GM20000 (cell line): ENCODE results near the gene CCDC88C.

ENCODE experiments used
- DNase-seq: peaks from one replicate; pipeline ENCODE4 v3.0.0; 2012; ENCODE audit warnings: low spot score
- TF ChIP-seq, protein P1 (sequence below): IDR thresholded peaks from 2 replicates; pipeline ENCODE4 v1.5.1; 2012; ENCODE audit warnings: mild to moderate bottlenecking, control low read depth; ENCODE audit errors: extremely low read depth, missing control alignments

The CCDC88C gene

DNA sequence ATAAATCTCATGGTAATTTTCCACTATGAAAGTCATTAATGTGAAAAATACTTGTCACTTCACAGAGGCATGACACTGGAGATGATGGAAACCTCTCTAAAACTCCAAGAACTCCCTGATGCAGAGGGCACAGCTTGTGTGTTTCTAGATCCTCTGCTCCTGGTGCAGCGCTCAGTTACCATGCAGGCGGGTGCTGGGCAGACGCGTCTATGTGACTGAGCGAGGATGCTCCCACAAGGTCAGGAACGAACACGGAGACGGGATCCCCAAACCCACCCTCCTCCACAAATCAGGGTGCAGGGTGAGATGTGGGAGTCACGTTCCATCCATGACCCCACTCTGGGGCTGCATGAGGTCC lies 81.5 kb downstream of the CCDC88C start:
- no peak for DNase-seq
- TF ChIP-seq, protein P1, sequence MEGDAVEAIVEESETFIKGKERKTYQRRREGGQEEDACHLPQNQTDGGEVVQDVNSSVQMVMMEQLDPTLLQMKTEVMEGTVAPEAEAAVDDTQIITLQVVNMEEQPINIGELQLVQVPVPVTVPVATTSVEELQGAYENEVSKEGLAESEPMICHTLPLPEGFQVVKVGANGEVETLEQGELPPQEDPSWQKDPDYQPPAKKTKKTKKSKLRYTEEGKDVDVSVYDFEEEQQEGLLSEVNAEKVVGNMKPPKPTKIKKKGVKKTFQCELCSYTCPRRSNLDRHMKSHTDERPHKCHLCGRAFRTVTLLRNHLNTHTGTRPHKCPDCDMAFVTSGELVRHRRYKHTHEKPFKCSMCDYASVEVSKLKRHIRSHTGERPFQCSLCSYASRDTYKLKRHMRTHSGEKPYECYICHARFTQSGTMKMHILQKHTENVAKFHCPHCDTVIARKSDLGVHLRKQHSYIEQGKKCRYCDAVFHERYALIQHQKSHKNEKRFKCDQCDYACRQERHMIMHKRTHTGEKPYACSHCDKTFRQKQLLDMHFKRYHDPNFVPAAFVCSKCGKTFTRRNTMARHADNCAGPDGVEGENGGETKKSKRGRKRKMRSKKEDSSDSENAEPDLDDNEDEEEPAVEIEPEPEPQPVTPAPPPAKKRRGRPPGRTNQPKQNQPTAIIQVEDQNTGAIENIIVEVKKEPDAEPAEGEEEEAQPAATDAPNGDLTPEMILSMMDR = no peak

DNA sequence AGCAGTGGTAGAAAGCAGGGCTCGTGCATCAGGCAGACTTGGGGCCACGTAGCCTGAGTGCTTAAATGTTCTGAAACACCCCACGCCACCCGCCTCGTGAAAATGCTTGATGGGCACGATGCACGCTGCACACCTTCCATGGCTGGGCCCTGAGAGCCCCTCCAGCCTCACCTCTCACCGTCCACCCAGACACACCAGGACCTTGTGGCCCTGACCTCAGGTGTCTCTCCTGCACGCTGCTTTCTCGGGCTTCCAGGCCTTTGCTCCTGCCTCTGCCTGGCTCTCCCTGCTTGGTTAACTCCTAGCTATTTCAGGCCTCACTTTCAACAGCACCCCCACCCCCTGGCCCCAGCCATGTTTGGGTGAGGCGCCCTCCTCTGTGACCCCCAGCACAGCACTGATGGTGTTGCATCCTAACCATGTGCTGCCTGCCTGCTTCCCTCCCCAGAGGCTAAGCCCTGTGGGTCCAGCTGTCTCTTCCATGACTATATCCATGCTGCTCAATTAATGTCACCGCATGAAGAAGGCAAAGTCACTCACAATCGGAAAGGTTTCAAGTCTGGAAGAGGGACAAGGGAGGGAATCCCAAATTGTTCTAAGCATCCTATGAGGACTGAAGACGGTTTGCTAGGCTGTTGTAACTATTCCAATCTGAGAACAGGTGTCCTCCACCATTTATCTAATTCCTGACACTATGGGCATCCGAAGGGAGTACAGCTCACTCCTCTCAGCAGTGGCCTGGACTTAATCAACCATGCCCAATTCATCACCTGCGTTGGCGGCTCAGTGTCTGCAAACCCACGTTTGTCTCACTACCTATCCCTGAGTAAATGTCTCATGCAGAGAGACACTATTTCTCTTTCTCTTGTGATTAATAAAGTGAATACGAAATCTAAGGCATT lies 82.2 kb downstream of the CCDC88C start:
- no peak for DNase-seq
- TF ChIP-seq, protein P1 = no peak

DNA sequence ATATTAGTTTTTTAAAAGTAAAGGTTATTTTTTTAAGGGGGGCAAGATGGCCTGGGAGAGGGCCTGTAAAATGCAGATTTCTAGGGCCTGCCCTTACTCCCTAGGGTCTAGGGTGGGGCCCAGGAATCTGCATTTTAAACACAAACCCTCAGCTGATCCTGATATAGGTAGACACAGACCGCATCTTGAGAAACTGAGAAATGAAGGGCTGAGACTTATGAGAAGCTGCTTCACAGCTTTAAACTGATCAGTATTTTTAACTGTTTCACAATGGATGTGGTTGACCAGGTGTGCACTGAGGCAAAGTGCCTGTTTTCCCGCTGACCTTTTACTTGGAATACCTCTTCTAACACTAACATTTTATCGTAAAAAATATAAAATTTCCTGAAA lies 84.0 kb downstream of the CCDC88C start:
- peak; percentile 65 for DNase-seq
- TF ChIP-seq, protein P1 = no peak

DNA sequence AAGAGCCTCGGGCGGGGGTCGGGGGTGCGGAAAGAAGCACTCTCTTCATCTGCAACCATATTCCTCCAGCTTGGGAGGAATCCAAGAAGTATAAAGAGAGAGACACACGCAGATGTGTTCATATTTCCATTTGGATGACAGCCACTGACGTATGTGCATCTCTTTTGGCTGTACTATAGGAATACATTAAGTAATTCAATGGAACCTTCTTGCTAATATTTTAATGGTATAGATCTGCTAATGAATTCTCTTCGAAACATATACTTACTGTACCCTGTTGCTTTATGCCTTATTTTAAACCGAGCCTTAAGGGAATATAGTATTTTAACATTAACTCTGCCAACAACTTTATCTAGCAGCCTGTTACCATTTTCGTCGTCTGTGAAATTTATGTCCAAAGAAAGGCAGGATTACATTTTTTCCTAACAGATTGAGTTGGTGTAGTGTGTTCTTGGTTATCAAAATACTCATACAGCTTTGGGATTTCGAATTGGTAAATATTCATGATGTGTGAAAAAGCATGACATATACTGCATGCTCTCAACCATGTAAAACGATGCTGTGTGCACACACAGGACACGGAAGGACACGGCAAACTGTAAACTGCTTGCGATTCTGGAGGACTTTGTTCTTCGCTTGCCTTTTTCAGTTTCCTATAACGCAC lies 84.5 kb downstream of the CCDC88C start:
- DNase-seq = no peak
- TF ChIP-seq, protein P1 = no peak

DNA sequence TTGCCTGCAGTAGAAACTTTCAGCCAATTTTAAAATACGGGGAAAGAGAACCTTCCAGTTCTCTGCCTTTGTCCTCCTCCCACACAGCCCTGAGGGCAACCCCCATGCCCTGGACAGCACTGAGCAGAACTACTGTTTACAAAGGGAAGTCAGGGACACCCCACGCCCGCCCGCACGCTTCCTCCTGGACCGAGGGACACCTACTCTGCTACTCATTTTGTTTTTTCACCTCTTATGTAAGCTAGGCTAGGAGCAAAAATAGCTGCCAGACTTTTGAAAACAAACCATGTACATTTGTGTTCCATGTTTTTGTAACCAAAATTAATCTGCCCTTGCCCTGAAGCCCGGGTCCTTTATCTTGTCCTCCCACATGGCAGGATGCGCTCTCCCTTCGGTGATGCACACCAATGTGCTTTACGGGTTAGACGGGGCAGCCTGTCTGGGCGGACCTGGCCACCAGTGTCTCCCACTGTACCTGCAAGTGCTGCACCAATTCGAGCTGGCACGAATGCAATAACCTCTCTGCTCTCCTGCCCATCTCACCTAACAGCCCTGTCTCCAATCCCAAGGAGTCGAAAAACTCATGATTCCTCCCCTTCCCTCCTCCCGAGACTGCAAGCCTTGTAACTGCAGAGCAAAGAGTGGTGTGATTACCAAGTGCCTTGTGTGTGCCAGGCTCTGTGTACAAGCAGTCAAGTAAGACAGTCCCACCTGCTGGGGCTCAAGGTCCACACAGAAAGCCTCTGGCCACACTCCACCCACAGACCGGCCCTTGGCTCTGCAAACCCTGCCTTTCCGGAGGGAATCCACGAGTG lies 85.2 kb downstream of the CCDC88C start:
- TF ChIP-seq, protein P1 = no peak
- no peak for DNase-seq

DNA sequence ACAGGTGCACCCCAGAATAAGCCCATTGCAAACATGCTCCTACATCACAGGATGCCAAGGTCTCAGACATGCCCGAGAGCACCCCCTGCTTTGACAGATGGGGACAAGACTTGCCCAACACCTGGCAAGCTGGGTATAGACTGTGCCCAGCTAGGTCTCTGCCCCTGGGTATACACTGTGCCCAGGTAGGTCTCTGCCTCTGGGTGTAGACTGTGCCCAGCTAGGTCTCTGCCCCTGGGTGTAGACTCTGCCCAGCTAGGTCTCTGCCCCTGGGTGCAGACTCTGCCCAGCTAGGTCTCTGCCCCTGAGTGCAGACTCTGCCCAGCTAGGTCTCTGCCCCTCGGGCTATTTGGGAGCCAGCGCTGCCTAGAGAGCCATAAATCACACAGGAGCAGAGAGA lies 85.9 kb downstream of the CCDC88C start:
- TF ChIP-seq, protein P1 = no peak

More for the DNA sequence above, 85.9 kb downstream of the CCDC88C start:
- DNase-seq = no peak
